NCI-H146 treated with DMSO at 0.1 percent for 48 hours (cell line): ENCODE measurements around the gene CCDC148.
"Not testable (repeated sequence)": the region's sequence is repeated elsewhere in the genome, so short reads cannot be mapped to it uniquely, and the experiment has no call there.

ENCODE experiments used
- DNase-seq: peaks from one replicate; lab custom pipeline; 2025; ENCODE audit not compliant: unreplicated experiment; lab: John Stamatoyannopoulos, UW

The CCDC148 gene

GRCh38 chr2:158484892-158485556, 28.5 kb upstream of the CCDC148 start:
- DNase-seq, result no peak

GRCh38 chr2:158482594-158482993, 26.0 kb upstream of the CCDC148 start:
- no peak for DNase-seq

GRCh38 chr2:158481116-158481515, 24.6 kb upstream of the CCDC148 start:
- no peak for DNase-seq

- DNase-seq, result no peak
Measured at GRCh38 chr2:158478816-158479215, 22.3 kb upstream of the CCDC148 start.

- DNase-seq, result no peak
Measured at GRCh38 chr2:158478237-158478636, 21.7 kb upstream of the CCDC148 start.

- no peak for DNase-seq
Measured at GRCh38 chr2:158477202-158477601, 20.6 kb upstream of the CCDC148 start.

- not testable (repeated sequence) for DNase-seq
Measured at GRCh38 chr2:158474526-158475011, 18.0 kb upstream of the CCDC148 start.

GRCh38 chr2:158473719-158474392, 17.3 kb upstream of the CCDC148 start:
- DNase-seq, result no peak

GRCh38 chr2:158473300-158473699, 16.7 kb upstream of the CCDC148 start:
- not testable (repeated sequence) for DNase-seq

- DNase-seq, result not testable (repeated sequence)
Measured at GRCh38 chr2:158472829-158473228, 16.3 kb upstream of the CCDC148 start.

GRCh38 chr2:158467248-158467647, 10.7 kb upstream of the CCDC148 start:
- DNase-seq, result no peak

- DNase-seq, result peak; percentile 8
Measured at GRCh38 chr2:158464426-158465281, 8.1 kb upstream of the CCDC148 start.

GRCh38 chr2:158463496-158464095, 7.0 kb upstream of the CCDC148 start:
- DNase-seq, result no peak

GRCh38 chr2:158460632-158461297, 4.2 kb upstream of the CCDC148 start:
- no peak for DNase-seq

- no peak for DNase-seq
Measured at GRCh38 chr2:158459161-158460003, 2.8 kb upstream of the CCDC148 start.

- no peak for DNase-seq
Measured at GRCh38 chr2:158458617-158458920, 2.0 kb upstream of the CCDC148 start.

GRCh38 chr2:158457826-158458616, 1.5 kb upstream of the CCDC148 start:
- DNase-seq, result peak; percentile 27

GRCh38 chr2:158457092-158457825, 706 bp upstream of the CCDC148 start:
- DNase-seq, result peak; percentile 22
